HUES6 (cell line): ENCODE data around the gene IFITM2.
"Not testable (repeated sequence)": the region's sequence is repeated elsewhere in the genome, so short reads cannot be mapped to it uniquely, and the experiment has no call there.

Experiments
- H3K27ac ChIP-seq: 2 replicates; pipeline ENCODE4 v1.7.0; 2013; ENCODE audit warnings: low read depth, mild to moderate bottlenecking, low read length, inconsistent platforms
- H3K27me3 ChIP-seq: 2 replicates; pipeline ENCODE4 v1.6.1; 2013; ENCODE audit warnings: low read length; ENCODE audit not compliant: control insufficient read depth, insufficient read depth
- H3K36me3 ChIP-seq: 2 replicates; pipeline ENCODE4 v1.6.1; 2013; ENCODE audit warnings: low read length; ENCODE audit not compliant: control insufficient read depth, insufficient read depth
- H3K4me1 ChIP-seq: 2 replicates; pipeline ENCODE4 v1.6.1; 2013; ENCODE audit warnings: low read length; ENCODE audit not compliant: control insufficient read depth, insufficient read depth
- H3K4me3 ChIP-seq: 2 replicates; pipeline ENCODE4 v1.5.1; 2013; ENCODE audit warnings: low read depth, low read length
- H3K9ac ChIP-seq: one replicate; pipeline ENCODE4 v1.6.1; 2013; ENCODE audit warnings: mild to moderate bottlenecking, low read length
- H3K9me3 ChIP-seq: 2 replicates; pipeline ENCODE4 v1.6.1; 2013; ENCODE audit warnings: low read depth, low read length; ENCODE audit not compliant: control insufficient read depth, insufficient read depth

Gene IFITM2

GRCh38 chr11:307766-308708 lies at the start of gene IFITM2:
Gene IFITM2, plus strand, starts transcription at chr11:307816. Its CDS starts 377 bp downstream, at chr11:308193.
- not testable (repeated sequence) for H3K27ac ChIP-seq, H3K27me3 ChIP-seq, H3K36me3 ChIP-seq, H3K9me3 ChIP-seq
- peak within 1 kb of the TSS; percentile 20 for H3K9ac ChIP-seq
- peak within 1 kb of the TSS; percentile 49 for H3K4me3 ChIP-seq
- H3K4me1 ChIP-seq = peaks cover 62% of the 10 kb centered on the region

- Histone ChIP-seq H3K36me3 (no peaks in the 10 kb centered on the region), H3K9ac (no peak overlapping the region), H3K27me3 (no peaks in the 10 kb centered on the region), H3K27ac (no peak overlapping the region), H3K4me3 (no peak overlapping the region), H3K4me1 (no peaks in the 10 kb centered on the region), H3K9me3 (peaks cover 7% of the 10 kb centered on the region; the same call in 1 of the 2 replicates)
These were observed 48.2 kb upstream of the IFITM2 start for GRCh38 chr11:259413-259812.

- Histone ChIP-seq H3K27me3 (no peaks in the 10 kb centered on the region), H3K9ac (no peak overlapping the region), H3K4me1 (no peaks in the 10 kb centered on the region), H3K4me3 (no peak overlapping the region), H3K36me3 (no peaks in the 10 kb centered on the region), H3K27ac (no peak overlapping the region), H3K9me3 (peaks cover 13% of the 10 kb centered on the region; the same call in 1 of the 2 replicates)
These were observed 46.0 kb upstream of the IFITM2 start for GRCh38 chr11:261624-262023.

DNA sequence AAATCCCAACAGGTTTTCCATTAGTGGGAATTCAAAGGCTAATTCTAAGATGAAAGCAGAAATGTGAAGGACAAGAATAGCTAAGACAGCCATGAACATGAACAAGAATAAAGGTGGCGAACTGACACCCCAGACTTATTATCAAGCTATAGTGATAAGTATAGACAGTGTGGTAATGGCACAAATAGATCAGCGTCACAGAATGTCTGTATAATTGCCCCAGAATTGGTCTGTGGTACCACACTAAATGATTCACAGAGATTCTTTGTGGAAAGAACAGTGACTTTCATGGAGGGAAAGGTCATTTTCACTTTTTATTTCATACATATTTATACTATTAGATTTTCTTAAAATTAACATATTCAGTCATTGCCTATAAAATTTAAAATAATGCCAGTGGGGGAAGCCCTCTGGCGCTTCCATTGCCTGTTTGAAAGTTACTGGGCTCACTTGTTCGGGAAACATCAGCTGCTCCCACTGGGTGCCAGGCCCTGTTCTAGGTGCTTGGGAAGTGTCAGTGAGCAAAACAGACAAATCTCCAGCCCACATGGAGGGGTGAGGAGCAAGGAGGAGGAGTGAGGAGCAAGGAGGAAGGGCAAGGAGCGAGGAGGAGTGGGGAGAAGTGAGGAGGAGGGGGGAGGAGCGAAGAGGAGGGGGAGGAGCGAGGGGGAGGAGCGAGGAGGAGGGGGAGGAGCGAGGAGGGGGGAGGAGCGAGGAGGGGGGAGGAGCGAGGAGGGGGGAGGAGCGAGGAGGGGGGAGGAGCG lies 40.8 kb upstream of the IFITM2 start:
- Histone ChIP-seq H3K9me3 (peaks cover 12% of the 10 kb centered on the region; the same call in 1 of the 2 replicates), H3K27ac (no peak overlapping the region), H3K4me3 (no peak overlapping the region), H3K27me3 (no peaks in the 10 kb centered on the region), H3K4me1 (peaks cover 11% of the 10 kb centered on the region; the same call in 1 of the 2 replicates), H3K36me3 (no peaks in the 10 kb centered on the region), H3K9ac (no peak overlapping the region)

DNA sequence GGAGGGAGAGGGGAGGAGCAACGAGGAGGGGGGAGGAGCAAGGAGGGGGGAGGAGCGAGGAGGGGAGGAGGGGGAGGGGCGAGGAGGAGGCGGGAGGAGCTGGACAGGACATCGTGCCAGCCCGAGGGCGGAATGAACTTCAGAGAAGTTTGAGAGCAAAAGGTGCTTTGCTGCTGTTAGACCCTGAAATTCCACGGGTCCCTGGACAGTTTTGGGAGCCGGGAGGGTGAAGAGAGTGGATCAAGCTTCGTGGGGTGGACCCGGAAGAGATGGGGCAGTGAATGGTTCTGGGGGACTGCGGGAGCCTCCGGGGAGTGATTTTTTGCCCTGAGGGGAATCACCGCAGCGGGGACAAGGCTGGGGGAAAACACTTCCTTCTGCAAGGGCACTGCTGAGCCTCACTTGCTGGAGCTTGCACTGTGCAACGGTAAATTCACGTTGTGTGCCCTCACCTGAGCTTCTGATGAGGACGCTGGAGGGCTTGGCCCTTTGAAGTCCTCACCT lies 40.1 kb upstream of the IFITM2 start:
- peaks cover 9% of the 10 kb centered on the region; the same call in 1 of the 2 replicates for H3K9me3 ChIP-seq
- H3K4me1 ChIP-seq = peaks cover 11% of the 10 kb centered on the region; the same call in 1 of the 2 replicates
- H3K27me3 ChIP-seq = no peaks in the 10 kb centered on the region
- H3K36me3 ChIP-seq = no peaks in the 10 kb centered on the region
- H3K4me3 ChIP-seq = peak overlapping the region; percentile 50
- H3K27ac ChIP-seq = no peak overlapping the region
- H3K9ac ChIP-seq = no peak overlapping the region

DNA sequence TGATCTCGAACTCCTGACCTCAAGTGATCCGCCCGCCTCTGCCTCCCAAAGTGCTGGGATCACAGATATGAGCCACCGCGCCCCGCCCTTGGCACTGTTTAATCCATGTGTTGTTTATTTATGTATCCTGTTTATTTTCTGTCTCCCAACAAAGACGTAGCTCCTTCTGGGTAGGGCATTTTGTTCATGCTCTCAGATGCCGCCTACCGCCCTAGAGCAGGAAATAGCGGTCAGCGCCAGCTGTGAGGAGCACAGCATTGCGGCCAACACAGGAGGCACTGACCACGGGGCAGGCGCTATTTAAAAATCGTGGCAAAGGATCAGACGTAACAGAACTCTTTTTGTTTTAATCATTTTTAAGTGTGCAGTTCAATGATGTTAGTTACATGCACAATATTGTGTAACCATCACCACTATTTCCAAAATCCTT lies 38.9 kb upstream of the IFITM2 start:
- not testable (repeated sequence) for H3K36me3 ChIP-seq, H3K9me3 ChIP-seq, H3K27me3 ChIP-seq, H3K27ac ChIP-seq, H3K9ac ChIP-seq
- H3K4me3 ChIP-seq = peak overlapping the region; percentile 2; the same call in 1 of the 2 replicates
- H3K4me1 ChIP-seq = peaks cover 11% of the 10 kb centered on the region; the same call in 1 of the 2 replicates

GRCh38 chr11:269146-269890 lies 38.3 kb upstream of the IFITM2 start:
- Histone ChIP-seq H3K9me3 (peaks cover 9% of the 10 kb centered on the region; the same call in 1 of the 2 replicates), H3K9ac (no peak overlapping the region), H3K4me1 (peaks cover 11% of the 10 kb centered on the region; the same call in 1 of the 2 replicates), H3K36me3 (no peaks in the 10 kb centered on the region), H3K27me3 (no peaks in the 10 kb centered on the region), H3K27ac (no peak overlapping the region), H3K4me3 (peak overlapping the region; percentile 2; the same call in 1 of the 2 replicates)

DNA sequence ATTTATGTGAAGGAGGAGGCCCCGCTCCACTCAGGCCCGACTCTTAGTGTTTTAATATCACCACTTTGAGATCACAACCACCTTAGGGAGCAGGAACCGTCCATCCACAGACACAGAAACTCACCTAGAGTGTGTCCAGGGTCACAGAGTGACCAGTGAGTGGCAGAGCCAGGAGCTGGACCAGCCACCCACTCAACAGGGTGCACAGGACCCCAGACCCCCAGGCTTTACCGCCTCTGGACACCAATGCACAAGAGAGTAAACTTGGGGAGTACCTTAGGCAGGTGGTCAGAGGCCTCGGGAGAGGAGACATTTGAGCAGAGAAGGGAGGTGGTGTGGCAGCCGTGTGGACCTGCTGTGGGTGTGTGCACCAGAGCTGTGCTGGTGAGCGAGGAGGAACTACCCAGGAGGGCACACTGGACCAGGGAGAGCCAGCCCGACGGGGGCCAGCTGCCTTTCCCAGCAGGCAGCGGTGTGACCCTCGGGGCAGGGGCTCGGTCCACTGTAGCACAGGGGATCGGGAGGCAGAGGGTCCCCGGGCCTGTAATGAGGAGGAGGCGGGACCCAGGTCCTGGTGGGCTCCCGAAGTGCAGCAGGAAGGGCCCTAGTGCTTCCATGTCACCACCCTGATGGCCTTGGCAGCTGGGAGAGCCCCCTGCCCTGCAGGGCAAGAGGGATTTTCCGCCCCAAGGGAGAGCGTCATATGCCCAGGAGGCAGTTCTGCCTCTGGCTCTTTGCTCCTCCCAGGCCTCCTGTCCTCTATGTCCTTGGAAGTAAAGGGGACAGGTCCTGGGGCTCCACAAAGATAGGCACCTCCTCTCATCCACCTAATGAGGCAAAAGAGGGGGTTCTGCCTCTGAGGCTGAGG lies 36.9 kb upstream of the IFITM2 start:
- H3K9me3 ChIP-seq = peaks cover 9% of the 10 kb centered on the region; the same call in 1 of the 2 replicates
- no peaks in the 10 kb centered on the region for H3K27me3 ChIP-seq
- peaks cover 11% of the 10 kb centered on the region; the same call in 1 of the 2 replicates for H3K4me1 ChIP-seq
- no peak overlapping the region for H3K27ac ChIP-seq
- no peak overlapping the region for H3K9ac ChIP-seq
- H3K4me3 ChIP-seq = no peak overlapping the region
- H3K36me3 ChIP-seq = no peaks in the 10 kb centered on the region

GRCh38 chr11:271319-271715 lies 36.3 kb upstream of the IFITM2 start:
- H3K27ac ChIP-seq = no peak overlapping the region
- no peaks in the 10 kb centered on the region for H3K36me3 ChIP-seq

More at GRCh38 chr11:271319-271715, 36.3 kb upstream of the IFITM2 start:
- Histone ChIP-seq H3K9ac (no peak overlapping the region), H3K9me3 (peaks cover 5% of the 10 kb centered on the region; the same call in 1 of the 2 replicates), H3K27me3 (no peaks in the 10 kb centered on the region), H3K4me3 (no peak overlapping the region), H3K4me1 (peaks cover 11% of the 10 kb centered on the region; the same call in 1 of the 2 replicates)
